GM12874 (cell line): ENCODE data around the gene FAM193B.

Experiments
- CTCF ChIP-seq: IDR thresholded peaks from 2 replicates; pipeline ENCODE4 v1.5.1; 2011; ENCODE audit warnings: low read depth, mild to moderate bottlenecking, control low read depth, low read length, moderate library complexity; ENCODE audit not compliant: insufficient read depth

Gene FAM193B

GRCh38 chr5:177526191-177526590, 28.2 kb downstream of the FAM193B start:
- TF ChIP-seq CTCF, result no peak

GRCh38 chr5:177524941-177525655, 29.3 kb downstream of the FAM193B start:
- no peak for TF ChIP-seq CTCF

- TF ChIP-seq CTCF, result no peak
Observed at GRCh38 chr5:177524539-177524900, 29.8 kb downstream of the FAM193B start.

- no peak for TF ChIP-seq CTCF
Observed at GRCh38 chr5:177523711-177524538, 30.4 kb downstream of the FAM193B start.

- TF ChIP-seq CTCF, result no peak
Observed at GRCh38 chr5:177520916-177521513, 33.3 kb downstream of the FAM193B start.

- no peak for TF ChIP-seq CTCF
Observed at GRCh38 chr5:177520271-177520670, 34.1 kb downstream of the FAM193B start.

- no peak for TF ChIP-seq CTCF
Observed at GRCh38 chr5:177519463-177520235, 34.7 kb downstream of the FAM193B start.
